RPMI7951 (cell line): Measurements from ENCODE around the gene NRBF2. TPM values are rescaled to one million over a fixed set of nuclear protein-coding genes. Genes with fewer than 3 reads are reported as not detected.
A peak's percentile ranks its signal among the peaks of the same experiment; 100 is the strongest.

Experiments used
- DNase-seq: peaks from one replicate; pipeline ENCODE4 v3.0.0-alpha.2; 2012; ENCODE audit warnings: low read depth
- total RNA-seq: library from RNA; depleted of rRNA; stranded (reverse); fragments of >200 nt; shearing (Covaris generic); gene quantifications from 2 replicates; pipeline ENCODE4 v1.2.3, GENCODE V29; 2014

The NRBF2 gene
- total RNA-seq, 1 experiment from 2014 or later: 25.6 TPM

DNA sequence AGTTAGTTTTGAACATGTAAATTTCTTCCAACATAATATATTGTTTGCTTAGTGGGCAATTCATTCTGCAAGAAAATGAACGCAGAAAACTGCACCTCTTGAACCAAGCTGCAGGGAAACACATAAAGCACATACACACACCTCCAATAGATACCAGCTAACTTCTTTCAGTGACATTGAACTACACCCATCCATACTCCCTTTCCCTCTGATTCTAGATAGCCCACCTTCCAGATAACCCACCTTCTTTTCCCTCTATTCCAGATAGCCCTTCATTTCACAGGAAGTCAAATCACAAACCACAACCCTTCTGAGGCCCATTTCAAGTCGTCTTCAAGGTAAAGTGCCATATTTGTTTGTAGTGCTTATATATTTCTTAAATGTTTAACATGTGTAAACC is 28.5 kb downstream of the NRBF2 start:
- DNase-seq: no peak

DNA sequence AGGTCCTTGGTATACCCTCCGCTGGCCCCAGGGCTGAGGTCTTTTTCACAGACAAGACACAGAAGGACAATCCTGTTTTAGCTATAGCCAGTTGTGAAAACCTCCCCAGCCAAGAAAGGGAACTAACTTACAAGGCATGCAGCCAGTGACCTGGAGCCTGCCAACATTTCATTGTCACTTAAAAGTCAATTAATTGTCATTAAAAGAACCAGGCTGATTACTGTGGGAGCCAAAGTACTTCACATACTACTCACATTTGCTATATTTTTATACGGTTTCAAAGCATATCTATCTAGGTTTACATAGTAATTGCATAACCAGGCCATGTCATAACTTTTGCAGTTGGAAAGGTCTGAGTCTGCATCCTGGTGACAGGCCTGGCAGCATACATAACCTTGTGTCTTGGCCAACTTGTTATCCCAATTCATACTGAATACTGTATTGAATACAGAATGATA is 31.1 kb downstream of the NRBF2 start:
- no peak for DNase-seq

DNA sequence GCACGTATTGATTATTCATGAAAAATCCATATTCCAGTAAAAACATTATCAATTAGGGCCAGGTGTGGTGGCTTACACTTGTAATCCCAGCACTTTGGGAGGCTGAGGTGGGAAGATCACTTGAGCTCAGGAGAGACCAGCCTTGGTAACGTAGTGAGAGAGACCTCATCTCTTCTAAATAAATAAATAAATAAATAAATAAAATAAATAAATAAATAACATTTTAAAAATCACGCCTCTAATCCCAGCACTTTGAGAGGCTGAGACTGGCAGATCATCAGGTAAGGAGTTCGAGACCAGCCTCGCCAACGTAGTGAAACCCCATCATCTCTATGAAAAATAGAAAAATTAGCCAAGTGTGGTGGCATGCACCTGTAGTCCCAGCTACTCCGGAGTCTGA is 32.1 kb downstream of the NRBF2 start:
- no peak for DNase-seq

DNA sequence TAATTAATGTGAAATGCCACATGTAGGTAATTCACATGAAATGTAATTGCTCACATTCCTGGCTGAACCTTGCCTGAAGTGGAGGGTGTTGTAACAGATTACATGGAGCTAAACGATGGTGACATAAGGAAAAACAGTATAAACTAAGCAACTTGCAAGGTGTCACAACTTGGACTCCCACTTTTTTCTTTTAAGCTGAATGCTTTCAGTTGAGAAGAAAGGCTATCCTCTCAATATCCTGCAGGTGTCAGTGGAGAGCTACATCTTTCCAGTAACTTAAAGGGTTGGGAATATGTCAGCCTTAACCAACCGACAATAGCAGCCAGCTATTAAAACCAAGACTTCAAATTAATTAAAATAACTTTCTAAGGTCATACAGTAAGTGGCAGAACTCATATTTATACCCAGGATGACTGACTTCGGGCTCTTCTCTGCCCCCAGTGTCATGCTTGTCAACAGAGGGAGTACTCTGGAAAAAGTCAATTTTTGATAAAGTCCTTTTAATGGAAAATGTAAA is 33.7 kb downstream of the NRBF2 start:
- peak; percentile 65 for DNase-seq

DNA sequence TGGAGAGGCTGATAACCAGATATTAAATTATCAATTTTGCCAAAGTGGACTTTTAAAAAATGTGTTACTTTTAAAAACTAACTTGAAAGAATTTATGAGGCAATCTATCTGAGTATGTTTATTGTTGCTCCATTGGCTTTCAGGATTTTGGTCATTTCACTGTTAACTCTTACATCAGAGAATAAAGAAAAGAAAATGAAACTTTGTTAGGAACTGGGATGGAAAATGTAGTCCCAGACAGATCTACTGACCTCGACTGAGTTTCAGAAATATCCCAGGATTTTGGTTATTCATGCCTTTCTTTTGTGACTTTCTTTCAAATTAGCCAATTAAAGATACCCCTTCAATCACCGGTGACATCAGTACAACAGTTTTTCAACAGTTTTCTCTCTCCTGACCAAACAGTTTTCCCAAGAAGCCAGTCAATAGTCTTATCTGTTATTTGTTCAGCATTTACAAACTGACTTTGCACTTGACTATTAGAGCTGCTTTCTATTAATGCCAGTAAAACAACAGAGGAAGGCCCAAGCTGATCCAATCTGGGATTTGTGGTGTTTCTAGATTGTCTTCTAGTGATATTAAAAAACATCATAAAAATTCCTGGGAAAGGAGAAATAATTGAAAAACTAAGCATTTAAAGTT is 35.8 kb downstream of the NRBF2 start:
- no peak for DNase-seq

DNA sequence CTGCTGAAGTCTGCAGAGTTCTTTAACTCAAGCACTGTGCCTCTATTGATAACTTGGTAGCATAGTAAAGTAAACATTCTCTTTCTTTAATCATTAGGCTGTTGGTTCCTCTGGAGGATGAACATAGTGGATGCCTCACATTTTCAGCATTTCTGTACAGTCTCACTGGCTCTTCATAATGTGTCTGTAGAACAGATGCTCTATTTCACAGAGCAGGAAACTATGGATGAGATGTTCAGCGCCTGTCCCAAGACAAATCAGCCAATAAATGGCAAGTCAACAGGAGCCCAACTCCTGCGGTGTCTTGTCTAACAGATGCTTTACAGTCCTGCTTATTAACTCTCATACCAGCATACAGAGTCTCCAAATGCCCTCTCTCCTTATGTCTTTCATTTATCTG is 36.5 kb downstream of the NRBF2 start:
- DNase-seq: no peak

DNA sequence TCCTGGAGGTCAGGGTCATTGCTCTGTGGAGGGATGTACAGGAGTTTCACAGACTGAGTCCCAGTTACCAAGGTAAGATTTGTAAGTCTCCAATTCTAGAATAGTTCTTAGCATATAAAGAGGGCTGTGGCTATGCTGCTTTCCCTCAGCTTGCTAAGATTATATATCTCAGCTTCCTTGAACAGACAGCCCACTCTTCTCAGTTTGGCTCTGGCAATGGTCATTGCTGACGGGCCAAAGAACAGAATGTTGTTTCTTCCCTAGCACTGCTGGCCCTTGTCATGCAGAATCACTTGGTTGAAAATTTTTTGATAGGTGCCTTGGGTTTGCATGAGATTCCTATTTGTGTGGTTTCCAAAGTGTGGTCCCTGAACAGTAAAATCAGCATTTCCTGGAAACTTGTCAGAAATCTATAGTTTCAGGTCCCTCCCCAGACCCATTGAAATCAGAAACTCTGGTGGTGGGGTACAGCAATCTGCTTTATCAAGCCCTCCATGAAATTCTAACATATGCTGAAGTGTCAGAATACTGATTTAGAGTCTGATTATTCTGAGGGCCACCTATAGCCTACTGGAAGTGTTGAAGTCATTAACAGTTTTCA is 38.2 kb downstream of the NRBF2 start:
- DNase-seq: no peak

DNA sequence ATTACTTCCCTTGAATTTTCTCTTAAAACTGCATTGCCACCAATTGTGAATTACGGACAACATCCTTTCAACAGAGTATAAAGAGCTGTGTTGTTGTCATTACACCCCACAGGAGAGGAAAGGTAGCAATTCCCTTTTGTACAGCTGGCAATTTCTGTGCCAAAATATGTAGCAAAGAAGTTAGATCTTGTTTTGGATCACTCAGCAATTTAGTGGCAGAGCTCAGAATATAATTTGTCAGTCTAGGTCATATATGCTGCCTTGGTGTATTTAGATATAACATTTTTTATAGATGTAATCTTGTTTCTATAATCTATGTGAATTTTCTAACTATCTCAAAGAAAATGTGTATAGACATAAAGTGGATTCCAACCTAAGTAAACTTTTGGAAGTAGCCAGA is 38.8 kb downstream of the NRBF2 start:
- no peak for DNase-seq

DNA sequence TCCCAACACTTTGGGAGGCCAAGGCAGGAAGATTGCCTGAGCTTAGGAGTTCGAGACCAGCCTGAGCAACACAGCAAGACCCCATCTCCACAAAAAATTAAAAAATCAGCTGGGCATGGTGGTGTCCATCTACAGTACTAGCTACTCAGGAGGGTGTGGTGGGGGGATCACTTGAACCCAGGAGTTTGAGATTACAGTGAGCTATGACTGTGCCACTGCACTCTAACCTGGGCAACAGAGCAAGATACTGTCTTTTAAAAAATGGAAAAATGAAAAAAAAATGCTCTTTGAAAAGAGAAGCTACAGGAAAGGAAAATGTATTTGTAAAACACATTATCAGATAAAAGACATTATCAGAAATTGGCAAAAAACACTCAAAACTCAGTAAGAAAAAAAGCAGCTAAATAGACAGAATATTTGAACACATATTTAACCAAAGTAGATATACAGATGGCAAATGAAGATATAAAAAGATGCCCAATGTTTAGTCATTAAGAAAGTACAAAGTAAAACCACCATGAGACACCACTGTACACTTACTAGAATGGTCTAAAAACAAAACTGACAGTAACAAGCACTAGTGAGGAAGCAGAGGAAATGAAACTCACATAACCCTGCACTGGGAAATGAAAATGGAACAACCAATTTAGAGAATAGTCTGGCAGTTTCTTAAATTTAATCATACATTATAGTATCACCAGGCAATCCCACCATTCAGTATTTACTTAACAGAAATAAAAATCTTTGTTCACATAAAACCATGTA is 40.5 kb downstream of the NRBF2 start:
- DNase-seq: no peak

DNA sequence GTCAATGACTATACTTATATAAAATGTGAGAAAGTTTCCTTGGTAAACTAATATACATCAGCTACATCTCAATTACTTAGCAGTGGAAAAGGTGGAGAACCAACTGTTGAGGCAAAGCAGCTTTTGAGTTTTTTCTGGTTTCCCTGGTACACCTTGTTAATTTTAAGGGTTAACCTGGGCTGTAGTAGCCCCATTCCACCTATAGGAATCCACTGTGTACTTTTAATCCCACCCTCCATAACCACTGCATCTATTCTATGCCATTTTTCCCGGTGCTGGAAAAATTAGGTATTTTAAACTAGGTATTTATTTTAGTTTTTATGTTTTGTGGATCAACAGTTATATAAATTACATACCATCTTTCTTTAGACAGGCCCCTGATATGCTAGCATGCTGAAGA is 42.4 kb downstream of the NRBF2 start:
- no peak for DNase-seq

DNA sequence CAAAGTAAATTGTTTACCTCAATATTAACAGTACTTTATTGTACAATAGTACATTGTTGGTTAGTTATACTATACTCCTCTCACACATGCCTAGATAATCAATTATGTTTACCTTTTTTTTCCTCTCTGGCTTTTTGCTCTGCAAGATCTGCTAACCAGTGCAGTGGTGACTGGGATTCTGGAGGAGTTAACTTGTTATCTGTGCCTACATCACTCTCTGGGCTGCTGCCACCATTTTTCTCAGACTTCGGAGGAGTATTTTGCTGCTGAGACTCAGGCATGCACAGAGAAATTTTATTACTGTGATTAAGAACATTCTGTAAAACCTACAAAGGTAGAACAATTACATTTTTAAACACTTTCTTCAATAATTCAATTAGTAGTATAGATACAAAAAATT is 59.7 kb downstream of the NRBF2 start:
- DNase-seq: no peak

DNA sequence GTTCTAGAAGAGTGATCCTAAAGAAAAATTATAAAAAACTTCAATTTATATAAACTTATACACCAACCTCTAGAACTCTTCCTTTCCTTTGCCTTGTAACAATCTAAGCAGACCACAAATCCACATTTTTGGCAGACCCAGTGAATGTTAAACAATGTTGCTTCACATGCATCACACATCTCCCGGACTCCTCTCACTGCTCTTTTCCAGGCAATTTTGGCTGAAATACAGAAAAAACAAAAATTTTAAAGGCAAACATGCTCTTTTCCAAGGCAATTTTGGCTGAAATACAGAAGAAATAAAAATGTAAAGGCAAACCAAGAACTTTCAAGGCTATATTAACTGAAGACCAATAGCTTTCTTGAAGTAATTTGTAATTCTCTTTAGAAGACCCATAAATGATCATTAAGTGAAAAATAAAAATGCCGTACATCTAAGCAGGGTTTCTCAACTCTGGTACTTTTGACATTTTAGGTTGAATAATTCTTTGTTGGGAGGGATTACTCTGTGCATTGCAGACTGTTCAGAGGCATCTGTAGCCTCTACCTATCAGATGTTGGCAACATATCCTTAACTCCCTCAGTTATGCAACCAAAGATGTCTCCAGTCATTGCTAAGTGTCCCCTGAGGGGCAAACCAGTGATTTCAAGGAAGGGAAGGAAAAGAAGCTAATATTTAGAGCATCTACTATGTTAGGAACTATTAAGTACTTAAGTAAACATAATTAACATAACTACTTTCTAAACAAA is 64.4 kb downstream of the NRBF2 start:
- peak; percentile 35 for DNase-seq

DNA sequence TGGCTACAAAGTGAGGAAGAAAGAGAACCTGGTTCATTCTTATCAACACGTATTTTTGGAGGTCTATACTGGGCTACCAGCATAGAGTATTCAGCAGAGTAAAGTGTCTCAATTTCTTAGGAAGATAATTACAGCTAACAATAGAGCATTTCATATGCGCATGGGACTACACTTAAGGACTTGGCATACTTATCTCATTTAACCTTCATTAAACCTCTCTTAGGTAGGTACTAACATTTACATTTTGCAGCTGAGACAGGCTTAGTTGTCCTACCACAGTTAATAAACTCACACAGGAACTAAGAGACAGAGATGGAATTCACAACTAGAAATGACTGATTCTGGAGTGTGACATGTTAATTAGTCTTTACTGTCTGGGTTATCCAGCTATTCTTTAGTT is 66.6 kb downstream of the NRBF2 start:
- DNase-seq: no peak

DNA sequence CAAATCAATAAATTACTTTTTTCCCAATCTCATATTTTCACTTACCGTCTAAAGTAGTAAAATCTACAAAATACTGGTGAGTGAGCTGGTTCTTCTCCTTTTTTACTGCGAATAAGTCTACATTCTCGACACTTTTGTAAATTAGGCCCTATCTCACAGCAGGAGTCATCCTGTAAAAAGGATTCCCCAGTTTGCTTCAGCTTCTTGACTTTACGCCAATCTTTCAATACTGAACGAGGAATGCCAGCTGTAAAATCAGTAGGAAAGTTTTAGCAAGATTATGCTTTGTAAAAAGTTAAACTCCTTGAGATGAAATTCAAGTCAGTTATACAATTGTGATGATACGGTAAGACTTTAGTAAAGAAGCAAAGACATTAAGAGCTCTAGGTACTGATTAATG is 67.3 kb downstream of the NRBF2 start:
- DNase-seq: no peak

DNA sequence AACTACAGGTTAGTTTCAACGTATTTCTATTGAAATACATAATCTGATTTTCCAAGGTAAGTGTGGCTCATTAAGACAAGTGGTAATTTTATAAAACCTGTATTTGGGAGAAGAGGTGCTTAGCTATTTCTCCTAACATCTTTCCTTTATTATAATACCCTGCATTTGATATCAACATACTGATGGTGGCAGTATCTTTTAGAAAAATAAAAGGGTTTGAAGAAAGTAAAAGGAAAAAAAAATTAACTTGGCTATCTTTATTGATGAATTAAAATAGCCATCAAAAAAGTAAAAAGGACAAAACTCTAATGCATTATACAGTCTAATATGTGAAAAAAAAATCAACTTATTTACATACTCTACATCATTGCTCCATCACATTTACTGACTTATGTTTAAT is 68.0 kb downstream of the NRBF2 start:
- no peak for DNase-seq
